Mucosa of gallbladder (tissue), 1 donor: Measurements from ENCODE around the gene ZNF628. TPM values are rescaled to one million over a fixed set of nuclear protein-coding genes. Genes with fewer than 3 reads are reported as not detected.
A peak's percentile ranks its signal among the peaks of the same experiment; 100 is the strongest.

Experiments
- DNase-seq: peaks from one replicate; pipeline ENCODE4 v3.0.0-alpha.2; 2020; ENCODE audit warnings: low spot score
- total RNA-seq: library from RNA; stranded (reverse); gene quantifications from one replicate; pipeline ENCODE4 v1.2.1, GENCODE V29; 2021
- donor health status: DM: no; HTN: no; CAD: no.

The ZNF628 gene
- total RNA-seq, 1 donor from 2014 or later, result 10.7 TPM

GRCh38 chr19:55451163-55451964 lies 25.1 kb upstream of the ZNF628 start:
- no peak for DNase-seq

GRCh38 chr19:55451965-55452748 lies 24.3 kb upstream of the ZNF628 start:
- DNase-seq, result no peak

DNA sequence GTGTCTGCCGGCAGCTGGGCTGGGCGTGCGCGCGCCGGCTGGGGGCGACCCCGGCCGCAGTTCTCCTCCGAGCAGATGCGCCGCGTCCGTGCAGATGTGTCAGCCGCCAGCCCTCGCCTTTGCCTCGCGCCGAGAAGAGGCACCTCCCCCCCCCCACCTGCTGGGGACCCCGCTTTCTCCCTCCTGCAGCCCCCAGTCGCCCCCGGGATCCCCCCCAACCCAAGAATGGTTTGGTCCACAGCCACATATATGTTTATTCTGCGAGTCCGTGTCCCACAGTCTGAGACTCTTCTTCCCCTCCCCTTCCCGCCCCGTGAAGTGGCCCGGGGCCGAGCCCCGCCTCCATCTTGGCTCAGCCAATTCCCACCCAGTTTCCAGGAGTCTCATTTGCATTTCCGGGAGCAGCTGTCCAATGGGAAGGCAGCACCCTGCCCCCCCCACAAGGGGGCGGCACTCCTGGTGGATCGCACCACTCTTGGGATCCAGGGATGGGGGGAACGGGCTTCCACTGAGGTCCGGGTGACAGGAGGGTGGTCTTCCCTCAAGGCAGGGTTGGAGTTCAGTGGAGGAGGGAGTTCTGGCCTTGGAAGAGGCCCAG lies 23.6 kb upstream of the ZNF628 start:
- peak; percentile 73 for DNase-seq

DNA sequence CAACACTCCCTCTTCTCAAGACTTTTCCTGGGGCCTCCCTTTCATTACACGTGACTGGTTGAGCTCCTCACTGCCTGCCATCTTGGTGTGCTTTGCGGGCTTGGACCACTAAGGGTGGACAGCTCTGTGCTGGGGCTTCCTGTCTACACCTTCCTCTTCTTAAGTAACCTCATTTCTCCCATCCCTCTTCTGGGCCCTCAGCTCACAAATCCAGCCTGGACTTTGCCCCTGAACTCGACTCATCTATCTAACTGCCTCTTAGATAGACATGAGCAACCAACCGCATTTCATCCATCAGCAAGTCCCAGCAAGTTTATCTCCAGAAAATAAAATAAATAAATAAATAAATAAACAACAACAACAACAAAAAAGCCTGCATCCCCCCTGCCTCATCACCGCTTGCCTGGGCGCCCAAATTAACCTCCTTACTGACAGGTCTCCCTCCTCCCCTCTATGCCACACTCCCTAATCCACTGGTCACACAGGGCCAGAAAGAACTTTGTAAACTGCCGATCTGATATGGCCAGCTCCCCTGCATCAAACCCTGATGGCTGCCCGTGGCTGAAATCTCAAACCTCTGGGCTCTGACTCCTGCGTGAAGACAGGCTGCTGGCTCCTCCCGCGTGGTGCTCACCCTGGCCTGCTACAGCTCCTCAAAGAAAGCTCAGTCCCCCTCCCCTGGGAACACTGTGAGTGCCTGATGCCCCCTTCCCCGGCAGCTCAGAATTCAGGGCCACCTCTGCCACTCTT lies 22.7 kb upstream of the ZNF628 start:
- no peak for DNase-seq

DNA sequence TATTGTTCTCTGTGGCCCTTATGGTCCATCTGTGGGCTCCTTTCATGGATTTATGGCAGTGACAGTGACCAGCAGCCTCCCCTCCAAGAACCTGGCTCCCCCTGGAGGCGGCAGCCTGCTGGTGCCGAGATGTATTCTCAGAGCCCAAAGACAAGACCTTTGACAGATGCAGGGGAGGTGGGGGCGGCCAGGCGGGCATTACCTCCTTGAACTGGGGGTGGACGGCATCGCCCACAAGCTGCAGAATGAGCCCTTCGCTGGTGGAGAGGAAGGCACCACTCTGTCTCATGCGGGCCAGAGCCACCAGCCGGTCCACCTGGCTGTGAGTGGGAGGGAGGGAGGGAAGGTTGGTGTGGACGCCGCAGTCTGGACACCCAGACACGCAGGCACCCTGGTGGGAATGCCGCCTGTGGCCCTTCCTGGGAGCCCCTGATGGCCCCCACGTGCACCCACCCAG lies 21.6 kb upstream of the ZNF628 start:
- DNase-seq, result no peak

DNA sequence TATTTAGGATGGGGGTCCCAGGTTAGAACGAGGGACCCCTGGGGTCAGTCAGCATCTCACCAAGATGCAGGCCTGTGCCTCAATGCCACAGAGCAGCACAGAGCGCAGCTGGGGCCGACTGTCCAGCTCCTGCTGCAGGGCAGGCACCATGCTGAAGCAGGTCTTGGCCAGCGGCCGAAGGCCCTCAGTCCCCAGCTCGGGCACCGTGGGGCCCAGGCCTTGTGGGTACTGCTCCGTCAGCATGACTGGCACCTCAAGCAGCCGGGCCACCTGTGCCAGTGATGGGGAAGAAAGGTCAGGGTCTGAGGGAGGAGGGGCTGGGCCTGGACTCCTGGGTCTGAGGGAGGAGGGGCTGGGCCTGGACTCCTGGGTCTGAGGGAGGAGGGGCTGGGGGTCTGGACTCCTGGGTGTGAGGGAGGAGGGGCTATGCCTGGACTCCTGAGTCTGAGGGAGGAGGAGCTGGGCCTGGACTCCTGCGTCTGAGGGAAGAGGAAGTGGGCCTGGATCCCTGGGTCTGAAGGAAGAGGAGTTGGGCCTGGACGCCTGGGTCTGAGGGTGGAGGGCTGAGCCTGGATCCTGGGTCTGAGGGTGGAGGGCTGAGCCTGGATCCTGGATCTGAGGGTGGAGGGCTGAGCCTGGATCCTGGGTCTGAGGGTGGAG lies 20.7 kb upstream of the ZNF628 start:
- DNase-seq, result no peak

DNA sequence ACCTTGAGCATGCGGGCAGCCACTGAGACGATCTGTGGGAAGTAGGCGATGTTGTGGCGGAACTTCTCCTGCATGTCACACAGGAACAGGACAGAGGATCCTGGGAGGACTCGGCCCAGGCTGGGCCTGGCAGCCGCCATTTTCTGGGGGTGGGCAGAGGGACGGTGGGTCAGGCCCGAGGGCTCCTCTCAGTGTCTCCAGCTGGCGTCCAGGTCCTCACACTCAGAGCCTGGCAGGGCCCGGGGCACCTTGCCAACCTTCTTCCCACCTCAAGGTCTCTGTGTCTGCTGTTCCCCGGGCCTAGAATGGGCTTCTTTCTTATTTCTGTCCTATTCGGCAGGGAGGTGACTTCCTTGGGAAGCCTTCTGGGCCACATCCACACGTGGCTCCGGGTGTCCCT lies 20.1 kb upstream of the ZNF628 start:
- no peak for DNase-seq

DNA sequence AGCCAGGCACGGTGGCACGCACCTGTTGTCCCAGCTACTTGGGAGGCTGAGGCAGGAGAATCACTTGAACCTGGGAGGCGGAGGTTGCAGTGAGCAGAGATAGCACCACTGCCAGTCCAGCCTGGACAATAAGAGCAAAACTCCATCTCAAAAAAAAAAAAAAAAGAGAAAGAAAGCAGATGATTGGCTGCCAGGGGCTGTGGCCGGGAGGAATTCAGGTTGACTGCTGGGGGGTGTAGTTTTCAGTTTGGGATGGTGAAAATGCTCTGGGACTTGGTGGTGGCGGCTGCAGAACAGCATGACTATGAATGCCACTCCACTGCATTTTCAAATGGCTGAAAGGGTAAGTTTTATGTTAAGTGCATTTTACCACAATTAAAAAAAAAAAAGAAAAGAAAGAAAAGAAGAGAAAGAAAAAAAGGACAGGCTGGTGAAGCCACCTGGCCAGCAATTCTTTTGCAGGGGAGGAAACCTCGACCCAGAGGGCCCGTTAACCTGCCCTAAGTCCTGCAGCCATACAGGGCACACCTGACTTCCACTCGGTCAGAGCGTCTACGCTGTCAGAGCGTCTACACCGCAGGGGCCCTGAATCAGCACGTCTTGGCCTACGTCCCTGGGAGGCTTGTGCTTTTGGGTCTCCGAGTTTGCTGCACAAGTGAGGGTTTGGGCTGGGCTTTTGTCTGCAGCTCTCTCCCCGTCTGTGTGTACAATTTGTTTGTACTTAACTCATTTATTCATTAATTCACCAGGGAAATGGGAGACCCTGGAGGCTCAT lies 18.5 kb upstream of the ZNF628 start:
- DNase-seq, result no peak

DNA sequence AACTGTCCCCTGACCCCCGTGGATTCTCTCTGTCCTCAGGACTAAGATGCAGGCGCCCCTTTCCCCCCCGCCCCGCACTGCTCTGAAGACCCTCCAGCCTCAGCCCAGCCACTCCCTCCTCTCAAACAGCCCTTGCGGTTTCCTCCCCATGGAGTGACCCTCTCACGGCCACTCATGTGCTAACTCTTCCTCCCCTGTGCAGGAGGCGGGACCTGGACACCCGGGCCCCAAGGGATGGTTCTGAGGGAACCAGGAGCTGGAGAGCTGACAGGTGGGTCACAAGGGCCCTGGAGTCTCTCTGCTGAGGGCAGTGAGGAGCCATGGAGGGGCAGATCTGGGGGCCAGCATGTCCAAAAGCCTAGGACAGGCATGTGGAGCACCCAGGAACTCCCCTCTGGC lies 16.9 kb upstream of the ZNF628 start:
- DNase-seq, result no peak

GRCh38 chr19:55459950-55460657 lies 16.3 kb upstream of the ZNF628 start:
- DNase-seq, result no peak

GRCh38 chr19:55460670-55461258 lies 15.7 kb upstream of the ZNF628 start:
- DNase-seq, result peak; percentile 81

DNA sequence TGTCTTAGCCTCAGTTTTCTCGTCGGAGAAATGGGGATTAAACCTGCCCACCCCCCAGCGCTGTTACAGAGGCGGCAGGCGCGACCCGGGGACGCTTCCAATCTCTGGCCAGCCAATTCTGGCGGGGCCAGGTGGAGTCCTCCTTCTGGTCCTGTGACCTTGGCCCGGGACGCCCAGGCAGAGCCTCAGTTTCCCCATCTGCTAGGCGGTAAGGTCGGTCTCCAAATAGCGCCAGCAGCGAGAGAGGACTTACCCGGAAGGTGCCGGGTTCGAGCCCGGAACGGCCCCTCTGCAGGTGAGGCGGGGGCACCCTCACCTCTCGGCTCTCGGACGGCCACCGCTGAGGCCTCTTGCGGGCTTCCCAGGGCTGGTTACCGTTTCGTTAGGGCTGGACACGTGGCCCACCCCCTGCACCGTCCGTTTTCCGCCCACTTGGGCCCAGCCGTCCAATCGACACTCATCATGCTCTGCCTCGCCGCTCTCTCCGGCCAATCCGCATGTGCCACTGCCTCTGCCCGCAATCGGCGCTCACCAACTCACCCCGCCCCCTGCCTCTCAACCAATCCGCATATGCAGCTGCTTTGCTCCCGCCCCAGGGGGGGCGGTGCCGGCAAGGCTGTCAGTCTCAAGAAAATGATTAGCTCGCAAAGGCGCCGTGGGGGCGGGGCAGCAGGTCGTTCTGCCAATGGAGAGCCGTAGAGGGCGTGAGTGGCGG lies 15.0 kb upstream of the ZNF628 start, which contains the start of gene ISOC2:
ISOC2 (minus strand) TSS at position 384 of the 715 bp plus-strand sequence. CDS start 5,156 bp downstream, outside the sequence.
- peak; percentile 100 for DNase-seq

DNA sequence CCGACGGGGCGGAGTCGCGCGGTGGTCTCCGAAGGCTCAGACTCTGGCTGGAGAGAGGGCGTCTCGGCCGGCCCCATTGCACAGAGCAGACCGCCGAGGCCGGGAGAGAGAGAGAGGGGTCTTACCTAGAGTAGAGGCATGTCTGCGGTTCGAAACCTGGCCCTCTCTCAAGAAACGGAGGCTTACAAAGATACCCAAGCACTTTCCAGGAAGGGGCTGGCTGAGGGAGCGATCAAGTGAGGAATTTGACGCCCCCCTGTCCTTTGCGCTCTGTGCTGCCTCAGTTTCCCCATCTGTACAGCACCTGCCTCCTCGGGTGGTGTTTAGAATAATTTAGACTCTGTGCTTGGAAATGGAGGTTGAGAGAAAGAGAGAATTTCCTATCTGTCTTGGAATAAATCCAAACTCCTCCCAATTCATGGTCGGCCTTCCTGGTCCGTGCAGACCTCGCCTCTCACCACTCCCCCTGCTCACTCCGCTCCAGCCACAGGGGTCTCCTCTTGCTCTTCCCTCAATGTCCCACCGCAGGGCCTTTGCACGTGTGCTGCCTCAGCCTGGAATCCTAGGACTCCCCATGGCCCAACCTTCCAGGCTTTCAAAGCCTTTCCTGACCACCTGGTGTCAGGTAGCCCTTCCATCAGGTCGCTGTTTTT lies 14.3 kb upstream of the ZNF628 start:
- no peak for DNase-seq

DNA sequence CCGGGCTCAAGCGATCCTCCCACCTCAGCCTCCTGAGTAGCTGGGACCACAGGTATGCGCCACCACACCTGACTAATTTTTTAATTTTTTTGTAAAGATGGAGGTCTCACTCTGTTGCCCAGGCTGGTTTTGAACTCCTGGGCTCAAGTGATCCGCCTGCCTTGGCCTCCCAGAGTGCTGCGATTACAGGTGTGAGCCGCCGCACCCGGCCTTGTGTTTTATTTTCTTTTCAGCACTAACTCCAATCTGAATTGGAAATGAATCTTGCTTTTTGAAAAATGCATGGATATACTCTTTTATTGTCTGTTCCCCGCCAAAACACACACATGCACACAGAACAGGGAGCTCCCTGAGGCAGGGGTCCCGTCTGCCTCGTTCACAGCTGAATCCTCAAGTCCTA lies 13.7 kb upstream of the ZNF628 start:
- no peak for DNase-seq

- DNase-seq, result no peak
Observed at GRCh38 chr19:55463583-55464031, 12.8 kb upstream of the ZNF628 start.

GRCh38 chr19:55464039-55464661 lies 12.3 kb upstream of the ZNF628 start:
- no peak for DNase-seq

GRCh38 chr19:55464662-55465054 lies 11.8 kb upstream of the ZNF628 start, which contains the start of gene C19orf85:
Gene C19orf85 (minus strand): TSS chr19:55464751. CDS start chr19:55464554, 197 bp downstream.
- no peak for DNase-seq
